HG02943 (cell line): ENCODE measurements around the gene PALLD.
"Not testable (repeated sequence)": the region's sequence is repeated elsewhere in the genome, so short reads cannot be mapped to it uniquely, and the experiment has no call there.

Experiments
- ATAC-seq: cut with Tn5 transposase; IDR thresholded peaks from one replicate; pipeline ENCODE4 v1.9.1; 2021; ENCODE audit warnings: mild to moderate bottlenecking, low read depth, moderate library complexity; ENCODE audit not compliant: unreplicated experiment

Gene PALLD

DNA sequence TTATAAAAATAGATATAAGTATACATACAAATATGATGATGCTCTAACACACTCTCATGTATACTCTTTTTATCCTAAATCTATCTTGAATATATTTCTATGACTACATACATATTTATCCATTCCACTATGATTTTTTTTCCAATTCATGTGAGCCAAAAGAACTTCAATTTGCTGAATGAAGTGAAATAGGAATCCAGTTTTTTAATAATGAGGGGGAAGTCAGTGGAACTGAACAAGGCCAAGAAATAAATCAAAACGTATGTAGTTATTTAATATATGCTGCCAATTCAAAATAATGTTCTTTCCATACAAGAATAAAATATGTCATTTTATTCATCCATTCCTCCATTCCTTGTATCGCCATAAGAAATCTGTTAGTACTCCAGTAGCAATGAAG is 6.1 kb upstream of the PALLD start:
- ATAC-seq = no peak

GRCh38 chr4:168491563-168491962 is 5.3 kb upstream of the PALLD start:
- no peak for ATAC-seq

GRCh38 chr4:168498251-168498650 is 1.4 kb downstream of the PALLD start:
- ATAC-seq = no peak

GRCh38 chr4:168499241-168499640 is 2.4 kb downstream of the PALLD start:
- no peak for ATAC-seq

GRCh38 chr4:168501407-168501806 is 4.6 kb downstream of the PALLD start:
- ATAC-seq = no peak

DNA sequence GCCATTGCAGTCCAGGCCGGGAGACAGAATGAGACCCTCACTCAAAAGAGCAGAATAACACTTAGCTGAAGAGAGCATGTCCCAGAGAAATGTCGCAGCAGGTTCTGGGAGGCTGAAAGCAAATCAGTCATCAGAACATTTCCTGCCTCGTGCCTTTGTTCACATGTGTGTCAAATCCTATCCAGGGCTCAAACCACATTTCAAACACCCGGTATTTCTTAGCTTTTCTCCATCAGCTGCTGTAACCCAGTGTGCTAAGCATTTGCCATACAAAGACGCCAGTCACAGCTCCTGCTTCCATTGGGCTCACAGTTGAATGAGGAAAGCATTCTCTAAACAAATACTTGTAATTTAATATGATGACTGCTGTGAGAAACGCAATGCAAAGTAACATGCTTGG is 6.0 kb downstream of the PALLD start:
- no peak for ATAC-seq

DNA sequence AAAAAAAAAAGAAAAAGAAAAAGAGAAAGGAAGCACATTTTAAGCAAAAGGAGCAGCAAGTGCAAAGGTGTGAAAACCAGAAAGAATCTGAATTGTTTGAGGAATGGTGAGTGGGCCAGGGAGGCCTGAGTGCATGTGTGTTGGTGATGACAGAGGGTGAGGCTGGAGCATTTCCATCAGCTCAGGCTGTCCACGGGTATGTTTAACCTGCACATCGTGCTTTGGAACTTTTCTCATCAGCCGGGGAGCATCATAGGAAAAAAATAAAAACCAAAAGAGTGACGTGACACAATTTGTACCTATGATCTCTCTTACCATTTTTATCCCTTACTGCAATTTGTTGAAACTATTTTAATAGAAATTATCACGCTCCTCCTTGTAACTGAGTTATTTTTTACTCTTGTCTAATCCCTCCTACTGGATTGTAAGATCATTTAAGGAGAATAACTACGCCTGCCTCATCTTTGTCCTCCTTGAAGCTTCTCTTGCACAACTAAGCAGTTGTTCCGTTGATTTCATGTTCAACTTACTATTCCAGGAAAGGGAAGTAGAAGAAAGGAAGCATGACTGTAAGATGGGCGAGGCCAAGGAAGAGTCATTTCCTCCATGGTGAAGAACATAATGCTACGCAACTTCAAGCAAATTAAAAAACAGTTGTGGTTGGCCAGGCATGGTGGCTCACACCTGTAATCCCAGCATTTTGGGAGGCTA is 7.0 kb downstream of the PALLD start:
- ATAC-seq = no peak

- ATAC-seq = no peak
Measured at GRCh38 chr4:168504526-168504925, 7.7 kb downstream of the PALLD start.

- ATAC-seq = no peak
Measured at GRCh38 chr4:168506014-168506413, 9.2 kb downstream of the PALLD start.

- ATAC-seq = no peak
Measured at GRCh38 chr4:168507178-168507815, 10.4 kb downstream of the PALLD start.

DNA sequence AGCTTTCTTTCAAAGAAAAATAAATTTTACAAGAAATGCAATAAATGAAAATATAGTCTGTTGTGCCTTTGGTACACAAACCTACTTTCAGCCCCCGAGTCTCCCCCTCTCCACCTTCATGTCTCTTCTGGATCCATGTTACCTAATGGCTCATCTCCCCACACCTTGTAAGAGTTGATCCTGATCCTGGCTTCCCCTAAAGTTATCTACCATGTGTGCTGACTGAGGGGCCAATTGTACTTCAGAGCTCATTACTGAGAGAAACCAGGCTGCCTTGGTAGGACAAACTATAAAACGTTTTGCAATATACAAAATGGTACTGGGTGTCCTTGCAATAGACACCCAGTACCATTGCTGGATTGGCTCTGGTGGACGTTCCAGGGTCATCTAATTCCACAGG is 11.8 kb downstream of the PALLD start:
- no peak for ATAC-seq

GRCh38 chr4:168509786-168510185 is 12.9 kb downstream of the PALLD start:
- ATAC-seq = no peak

GRCh38 chr4:168511780-168512489 is 15.1 kb downstream of the PALLD start:
- no peak for ATAC-seq

DNA sequence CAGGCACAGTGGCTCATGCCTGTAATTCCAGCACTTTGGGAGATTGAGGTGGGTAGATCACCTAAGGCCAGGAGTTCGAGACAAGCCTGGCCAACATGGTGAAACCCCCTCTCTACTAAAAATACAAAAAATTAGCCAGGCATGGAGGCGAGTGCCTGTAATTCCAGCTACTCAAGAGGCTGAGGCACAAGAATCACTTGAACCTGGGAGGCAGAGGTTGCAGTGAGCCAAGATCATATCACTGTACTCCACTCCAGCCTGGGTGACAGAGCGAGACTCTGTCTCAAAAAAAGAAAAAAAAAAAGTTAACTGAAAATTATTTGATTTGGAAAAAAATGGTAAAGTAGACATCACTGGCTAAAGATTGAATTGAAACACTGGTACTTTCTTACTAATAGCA is 17.0 kb downstream of the PALLD start:
- ATAC-seq = not testable (repeated sequence)

DNA sequence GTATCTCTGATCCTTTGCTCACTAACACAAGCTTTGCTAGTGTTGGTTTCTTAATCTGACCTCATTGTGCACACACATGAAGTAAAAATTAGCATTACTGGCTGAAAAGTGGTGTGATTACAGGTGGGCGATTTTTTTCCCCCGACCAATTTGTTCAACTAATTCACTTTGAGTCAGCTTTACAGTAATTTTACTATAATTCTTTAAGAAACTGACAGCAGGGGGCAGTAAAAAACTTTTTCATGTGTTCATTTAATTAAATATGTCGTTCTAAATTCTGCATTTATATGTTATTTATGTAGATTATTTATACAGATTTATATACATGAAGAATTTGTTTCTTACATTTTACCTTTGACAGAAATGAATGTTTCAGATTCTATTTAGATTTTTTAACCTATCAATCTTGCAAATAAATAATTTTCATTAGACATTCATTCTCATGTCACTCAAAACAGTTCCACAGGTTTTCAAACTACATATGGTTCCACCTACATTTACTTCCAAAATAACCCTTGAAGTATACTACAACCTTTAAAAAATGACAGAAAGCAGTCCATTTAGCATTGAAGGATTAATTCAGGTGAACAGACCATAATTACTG is 17.5 kb downstream of the PALLD start:
- ATAC-seq = no peak

GRCh38 chr4:168515222-168516011 is 18.6 kb downstream of the PALLD start:
- no peak for ATAC-seq

DNA sequence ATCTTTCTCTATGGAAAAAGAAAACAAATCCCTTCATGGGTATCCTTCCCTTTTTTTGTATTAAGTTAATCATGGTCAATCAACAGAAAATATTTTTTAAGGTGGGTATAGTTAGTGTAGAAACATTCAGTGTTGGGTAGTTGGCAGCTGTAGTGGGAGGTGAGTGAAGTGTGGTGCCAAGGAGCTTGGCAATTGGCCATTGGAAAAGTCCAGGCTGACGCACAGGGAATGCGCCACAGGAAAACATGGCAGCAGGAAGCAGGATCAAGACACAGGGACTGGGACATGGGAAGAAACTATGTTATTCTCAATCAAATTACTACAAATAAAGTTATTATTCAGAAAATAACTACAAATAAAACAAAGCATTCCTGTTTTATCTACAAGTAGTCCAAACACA is 20.0 kb downstream of the PALLD start:
- ATAC-seq = no peak

- no peak for ATAC-seq
Measured at GRCh38 chr4:168519576-168519975, 22.7 kb downstream of the PALLD start.

- ATAC-seq = no peak
Measured at GRCh38 chr4:168521721-168522120, 24.9 kb downstream of the PALLD start.

- no peak for ATAC-seq
Measured at GRCh38 chr4:168522356-168522755, 25.5 kb downstream of the PALLD start.
